Spleen (tissue), 11 donors: Measurements from ENCODE around the gene OR5I1. TPM values are rescaled to one million over a fixed set of nuclear protein-coding genes. Genes with fewer than 3 reads are reported as not detected.
"Not testable (repeated sequence)": the region's sequence is repeated elsewhere in the genome, so short reads cannot be mapped to it uniquely, and the experiment has no call there.

Experiments
- DNase-seq: peaks from one replicate; pipeline ENCODE4 v3.0.0-alpha.2; 2020
- H3K27ac ChIP-seq, 8 donors: fragments of 200-600 bp; sonication (generic) in 7 of 8; 1 replicate in 4 of 8; 2 replicates in 4 of 8; pipeline versions ENCODE4 v1.5.0 to v1.8.0; 2016 to 2021; ENCODE audit warnings: inconsistent platforms in 4 of 8, mild to moderate bottlenecking in 4 of 8, moderate library complexity in 1 of 8
- H3K27me3 ChIP-seq, 7 donors: fragments of 200-600 bp; sonication (generic) in 6 of 7; replicated peaks in 1 of 7; 1 replicate in 4 of 7; 2 replicates in 3 of 7; pipeline versions ENCODE4 v1.5.0 to v1.8.0; 2016 to 2021; ENCODE audit warnings: inconsistent platforms in 3 of 7, mild to moderate bottlenecking in 1 of 7
- H3K36me3 ChIP-seq, 6 donors: fragments of 200-600 bp; sonication (generic) in 5 of 6; 1 replicate in 4 of 6; 2 replicates in 2 of 6; pipeline versions ENCODE4 v1.5.0 to v1.8.0; 2016 to 2021; ENCODE audit warnings: inconsistent platforms in 2 of 6
- H3K4me1 ChIP-seq, 6 donors: fragments of 200-600 bp; sonication (generic) in 5 of 6; 1 replicate in 3 of 6; 2 replicates in 3 of 6; pipeline versions ENCODE4 v1.5.0 to v1.8.0; 2016 to 2021; ENCODE audit warnings: inconsistent platforms in 3 of 6
- H3K4me3 ChIP-seq, 8 donors: fragments of 200-600 bp; sonication (generic) in 7 of 8; 1 replicate in 4 of 8; 2 replicates in 4 of 8; pipeline versions ENCODE4 v1.5.0 to v1.8.0; 2016 to 2021; ENCODE audit warnings: inconsistent platforms in 4 of 8, mild to moderate bottlenecking in 4 of 8, moderate library complexity in 2 of 8
- H3K9me3 ChIP-seq, 8 donors: fragments of 200-600 bp; sonication (generic) in 7 of 8; 1 replicate in 4 of 8; 2 replicates in 4 of 8; pipeline versions ENCODE4 v1.5.0 to v1.8.0; 2016 to 2021; ENCODE audit warnings: inconsistent platforms in 4 of 8
- POLR2A ChIP-seq, 3 donors: fragments of 450-650 bp; IDR thresholded peaks; one replicate each; pipeline ENCODE4 v1.5.1; 2017; ENCODE audit warnings: antibody characterized with exemption in 3 of 3, mild to moderate bottlenecking in 1 of 3
- POLR2AphosphoS5 ChIP-seq, 3 donors: sonication (generic); formaldehyde crosslinking; IDR thresholded peaks; one replicate each; pipeline ENCODE4 v1.5.1; 2017; ENCODE audit warnings: antibody characterized with exemption in 3 of 3
- WGBS, 5 donors: extraction: QIAGEN DNeasy Blood & Tissue Kit in 3 of 5; methylation state at CpG; one replicate each; pipeline versions ENCODE4 v1.1.5 to v1.1.7; 2013 to 2018; 5-methylcytosine and 5-hydroxymethylcytosine counted together
- intact Hi-C: fragments of 100-400 bp; cut with DNase I; formaldehyde crosslinking; loops from one replicate; pipeline ENCODE4 v1.15.0; 2023; ENCODE audit warnings: low total_unique reads
- polyA plus RNA-seq, 3 donors: library from polyadenylated mRNA; stranded (reverse); fragments of 200-250 nt; gene quantifications; one replicate each; pipeline ENCODE4 v1.2.1, GENCODE V29; 2013
- total RNA-seq, 7 donors: library from RNA; depleted of rRNA in 3 of 7; stranded (reverse); fragments of >200 nt in 3 of 7; fragmentation: NEBNext Ultra II Directional in 4 of 7; extraction: Animal tissue kit (Norgen Biotek cat#: 25700) in 4 of 7; gene quantifications; one replicate each; pipeline versions ENCODE4 v1.1.0 to v1.2.1, GENCODE V29; 2016 to 2021
- TF ChIP-seq, protein P1 (sequence below), 11 experiments: fragments of 200-600 bp in 7 of 11; fragments of 450-650 bp in 4 of 11; sonication (generic) in 4 of 11; IDR thresholded peaks in 8 of 11; conservative IDR thresholded peaks in 3 of 11; 1 replicate in 7 of 11; 2 replicates in 4 of 11; pipeline versions ENCODE4 v1.4.0 to v1.8.0; 2016 to 2021; ENCODE audit warnings: antibody characterized with exemption in 11 of 11, inconsistent platforms in 4 of 11, mild to moderate bottlenecking in 1 of 11
- donor health status: healthy with polysubstance abuse.
- donor health status: DM: no; HTN: no; CAD: no; lungs with moderate emphysema.
- donor health status: DM: no; HTN: no; CAD: no.
- donor health status: Bipolar disorder and iron deficiency.
- donor health status: healthy.
- donor health status: DM: no; HTN: no; CAD: no.
- donor health status: DM: yes; HTN: yes; CAD: no.

OR5I1 gene
- total and polyA plus RNA-seq, 10 donors, result not detected

DNA sequence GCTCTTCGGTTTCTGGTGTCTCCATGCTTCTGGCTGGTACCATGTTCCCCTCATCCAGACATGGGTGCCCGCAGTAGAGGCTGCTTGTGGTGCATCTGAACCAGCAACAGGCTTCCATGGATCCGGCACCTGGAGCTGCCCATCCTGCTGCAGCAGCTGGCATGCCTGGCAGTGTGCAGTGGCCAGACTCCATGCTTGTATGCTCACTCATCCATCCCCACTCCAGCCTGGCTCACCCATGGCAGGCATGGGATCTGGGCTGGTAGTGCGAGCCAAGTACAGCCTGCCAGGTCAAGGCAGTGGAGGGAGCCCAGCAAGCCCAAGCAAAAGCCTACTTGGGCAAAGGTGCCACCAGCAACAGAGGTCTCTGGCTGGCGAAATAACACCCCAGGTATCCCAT, 15.7 kb downstream of the OR5I1 start:
- TF ChIP-seq POLR2A (IDR thresholded peaks at IDR 0.05) (no peak), POLR2AphosphoS5 (IDR thresholded peaks at IDR 0.05) (no peak)
- TF ChIP-seq, protein P1, sequence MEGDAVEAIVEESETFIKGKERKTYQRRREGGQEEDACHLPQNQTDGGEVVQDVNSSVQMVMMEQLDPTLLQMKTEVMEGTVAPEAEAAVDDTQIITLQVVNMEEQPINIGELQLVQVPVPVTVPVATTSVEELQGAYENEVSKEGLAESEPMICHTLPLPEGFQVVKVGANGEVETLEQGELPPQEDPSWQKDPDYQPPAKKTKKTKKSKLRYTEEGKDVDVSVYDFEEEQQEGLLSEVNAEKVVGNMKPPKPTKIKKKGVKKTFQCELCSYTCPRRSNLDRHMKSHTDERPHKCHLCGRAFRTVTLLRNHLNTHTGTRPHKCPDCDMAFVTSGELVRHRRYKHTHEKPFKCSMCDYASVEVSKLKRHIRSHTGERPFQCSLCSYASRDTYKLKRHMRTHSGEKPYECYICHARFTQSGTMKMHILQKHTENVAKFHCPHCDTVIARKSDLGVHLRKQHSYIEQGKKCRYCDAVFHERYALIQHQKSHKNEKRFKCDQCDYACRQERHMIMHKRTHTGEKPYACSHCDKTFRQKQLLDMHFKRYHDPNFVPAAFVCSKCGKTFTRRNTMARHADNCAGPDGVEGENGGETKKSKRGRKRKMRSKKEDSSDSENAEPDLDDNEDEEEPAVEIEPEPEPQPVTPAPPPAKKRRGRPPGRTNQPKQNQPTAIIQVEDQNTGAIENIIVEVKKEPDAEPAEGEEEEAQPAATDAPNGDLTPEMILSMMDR (IDR thresholded peaks at IDR 0.05 in 8 of 11, conservative IDR thresholded peaks at IDR 0.05 in 3 of 11), result no peak
- Histone ChIP-seq H3K4me1 (no peaks in the 10 kb centered on the region), H3K27me3 (no peaks in the 10 kb centered on the region), H3K36me3 (no peaks in the 10 kb centered on the region), H3K27ac (no peak overlapping the region), H3K4me3 (no peak overlapping the region), H3K9me3 (peaks cover 0 to 26% (median 6%) of the 10 kb centered on the region in 8 donors)
- intact Hi-C loops, result no loop called here
- DNase-seq, result no peak
- WGBS, 5 donors, result 77 to 86% (median 81%) methylated on average over 3 to 5 of the region's 5 CpGs

DNA sequence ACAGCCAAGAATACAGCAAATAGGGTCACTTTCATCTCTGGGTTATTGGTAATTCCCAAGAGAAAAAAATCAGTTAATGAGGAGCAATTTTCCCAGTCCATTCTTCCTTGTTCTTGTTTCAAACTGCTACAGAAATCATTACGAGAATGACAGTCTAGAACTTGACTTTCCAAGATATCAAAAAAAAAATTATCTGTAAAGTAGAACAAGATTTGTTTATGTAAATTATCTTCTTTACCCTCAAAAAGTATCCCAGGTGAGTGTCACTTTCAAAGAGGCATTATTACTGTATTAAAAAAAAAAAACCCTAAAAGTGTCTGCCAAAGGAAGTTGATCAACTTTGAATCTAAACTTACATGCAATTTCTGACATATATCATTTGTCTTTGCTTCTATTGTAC, 21.7 kb downstream of the OR5I1 start, which contains the start of gene OR5W2:
Gene OR5W2, minus strand, starts transcription at position 101 of the 400 bp plus-strand sequence. Its CDS starts 0 bp downstream, at position 101.
- no peaks in the 10 kb centered on the region for H3K4me1 ChIP-seq
- no peak within 1 kb of the TSS for H3K27ac ChIP-seq
- H3K4me3 ChIP-seq, result no peak within 1 kb of the TSS
- no peaks in the 10 kb centered on the region for H3K36me3 ChIP-seq
- H3K27me3 ChIP-seq, result no peaks in the 10 kb centered on the region
- peaks cover 0 to 5% (median 2%) of the 10 kb centered on the region in 8 donors for H3K9me3 ChIP-seq
- WGBS, 5 donors, result 38 to 80% (median 73%) methylated on average over 1 of the region's 1 CpG
- DNase-seq, result no peak
- TF ChIP-seq POLR2AphosphoS5 (IDR thresholded peaks at IDR 0.05), result no peak
- TF ChIP-seq, protein P1 (IDR thresholded peaks at IDR 0.05 in 8 of 11, conservative IDR thresholded peaks at IDR 0.05 in 3 of 11), result no peak
- TF ChIP-seq POLR2A (IDR thresholded peaks at IDR 0.05), result no peak
- intact Hi-C loops, result no loop called here

DNA sequence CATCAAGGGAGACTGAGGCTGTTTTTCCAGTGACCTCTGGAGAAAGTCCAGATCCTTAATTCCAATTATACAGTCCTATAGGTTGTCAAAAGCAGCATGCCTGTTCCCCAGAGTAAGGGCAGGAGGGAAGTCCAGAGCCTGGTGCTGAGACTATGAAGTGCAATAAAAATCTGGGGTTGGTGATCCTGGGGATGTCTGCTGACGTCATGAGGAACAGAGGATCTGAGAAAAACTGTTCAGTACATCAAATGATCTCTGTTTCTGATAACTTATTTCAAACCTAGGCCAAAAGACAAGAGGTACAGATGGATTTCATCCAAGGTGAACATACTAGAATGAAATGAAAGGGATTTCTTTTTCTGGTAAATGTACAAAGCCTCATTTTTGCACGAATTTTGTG, 33.9 kb downstream of the OR5I1 start:
- H3K27ac ChIP-seq, result no peak overlapping the region
- 28 to 34% (median 29%) methylated on average over 2 of the region's 2 CpGs for WGBS, 5 donors
- peaks cover 0 to 14% (median 0%) of the 10 kb centered on the region in 8 donors for H3K9me3 ChIP-seq
- intact Hi-C loops, result no loop called here
- H3K27me3 ChIP-seq, result no peaks in the 10 kb centered on the region
- H3K4me3 ChIP-seq, result no peak overlapping the region
- no peak for DNase-seq
- H3K4me1 ChIP-seq, result no peaks in the 10 kb centered on the region
- TF ChIP-seq POLR2AphosphoS5 (IDR thresholded peaks at IDR 0.05) (no peak), POLR2A (IDR thresholded peaks at IDR 0.05) (no peak)
- TF ChIP-seq, protein P1 (IDR thresholded peaks at IDR 0.05 in 8 of 11, conservative IDR thresholded peaks at IDR 0.05 in 3 of 11), result no peak
- no peaks in the 10 kb centered on the region for H3K36me3 ChIP-seq

DNA sequence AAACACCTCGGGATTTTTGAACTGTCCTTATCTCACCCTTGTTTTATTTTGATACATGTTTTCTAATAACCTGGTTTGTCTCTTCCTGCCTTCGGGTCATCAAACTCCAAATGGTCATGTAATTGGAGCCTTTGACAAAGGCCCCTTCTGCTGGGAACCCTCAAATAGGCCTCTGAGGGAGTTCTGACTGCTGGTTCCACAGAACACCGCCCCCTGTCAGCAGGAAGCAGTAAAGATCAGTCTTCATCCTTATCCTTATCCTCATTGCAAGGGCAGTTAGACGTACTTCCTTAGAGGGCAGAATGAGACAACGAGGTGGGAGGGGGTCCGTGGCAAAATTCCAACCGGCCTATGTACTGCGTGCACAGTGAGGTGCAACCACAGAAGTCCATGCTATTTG, 41.0 kb downstream of the OR5I1 start:
- H3K27me3 ChIP-seq, result no peaks in the 10 kb centered on the region
- no peak overlapping the region for H3K4me3 ChIP-seq
- no peaks in the 10 kb centered on the region for H3K4me1 ChIP-seq
- H3K36me3 ChIP-seq, result no peaks in the 10 kb centered on the region
- H3K9me3 ChIP-seq, result peaks cover 0 to 28% (median 10%) of the 10 kb centered on the region in 8 donors
- no peak overlapping the region for H3K27ac ChIP-seq
- TF ChIP-seq POLR2AphosphoS5 (IDR thresholded peaks at IDR 0.05) (no peak), POLR2A (IDR thresholded peaks at IDR 0.05) (no peak)
- TF ChIP-seq, protein P1 (IDR thresholded peaks at IDR 0.05 in 8 of 11, conservative IDR thresholded peaks at IDR 0.05 in 3 of 11), result no peak
- intact Hi-C loops, result no loop called here
- WGBS, 5 donors, result 58 to 66% (median 61%) methylated on average over 8 of the region's 8 CpGs
- DNase-seq, result no peak

DNA sequence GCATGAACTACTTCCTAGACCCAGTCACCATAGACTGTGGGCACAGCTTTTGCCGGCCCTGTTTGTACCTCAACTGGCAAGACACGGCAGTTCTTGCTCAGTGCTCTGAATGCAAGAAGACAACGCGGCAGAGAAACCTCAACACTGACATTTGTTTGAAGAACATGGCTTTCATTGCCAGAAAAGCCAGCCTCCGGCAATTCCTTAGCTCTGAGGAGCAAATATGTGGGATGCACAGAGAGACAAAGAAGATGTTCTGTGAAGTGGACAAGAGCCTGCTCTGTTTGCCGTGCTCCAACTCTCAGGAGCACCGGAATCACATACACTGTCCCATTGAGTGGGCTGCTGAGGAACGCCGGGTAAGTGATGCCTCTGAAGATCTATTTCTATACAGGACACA, 50.7 kb downstream of the OR5I1 start:
- DNase-seq, H3K27ac ChIP-seq, H3K4me1 ChIP-seq, H3K27me3 ChIP-seq, H3K36me3 ChIP-seq, H3K9me3 ChIP-seq, H3K4me3 ChIP-seq, intact Hi-C loops: not testable (repeated sequence)
- 78 to 96% (median 89%) methylated on average over 9 of the region's 9 CpGs for WGBS, 5 donors
